IPS-18a (cell line): ENCODE results near the gene PDK4.
A peak's percentile ranks its signal among the peaks of the same experiment; 100 is the strongest.

ENCODE experiments used
- H3K27ac ChIP-seq: one replicate; pipeline ENCODE4 v1.5.1; 2013; ENCODE audit warnings: low read length
- H3K27me3 ChIP-seq: one replicate; pipeline ENCODE4 v1.6.1; 2013; ENCODE audit warnings: mild to moderate bottlenecking, low read length; ENCODE audit not compliant: control insufficient read depth, insufficient read depth
- H3K36me3 ChIP-seq: one replicate; pipeline ENCODE4 v1.6.1; 2013; ENCODE audit warnings: low read depth, low read length; ENCODE audit not compliant: control insufficient read depth
- H3K4me1 ChIP-seq: one replicate; pipeline ENCODE4 v1.6.1; 2013; ENCODE audit warnings: low read depth, low read length; ENCODE audit not compliant: control insufficient read depth
- H3K4me3 ChIP-seq: one replicate; pipeline ENCODE4 v1.5.1; 2013; ENCODE audit warnings: low read length
- H3K9ac ChIP-seq: one replicate; pipeline ENCODE4 v1.6.1; 2013; ENCODE audit warnings: mild to moderate bottlenecking, low read length, moderate library complexity
- H3K9me3 ChIP-seq: one replicate; pipeline ENCODE4 v1.6.1; 2013; ENCODE audit warnings: low read depth, low read length; ENCODE audit not compliant: control insufficient read depth

PDK4 gene

DNA sequence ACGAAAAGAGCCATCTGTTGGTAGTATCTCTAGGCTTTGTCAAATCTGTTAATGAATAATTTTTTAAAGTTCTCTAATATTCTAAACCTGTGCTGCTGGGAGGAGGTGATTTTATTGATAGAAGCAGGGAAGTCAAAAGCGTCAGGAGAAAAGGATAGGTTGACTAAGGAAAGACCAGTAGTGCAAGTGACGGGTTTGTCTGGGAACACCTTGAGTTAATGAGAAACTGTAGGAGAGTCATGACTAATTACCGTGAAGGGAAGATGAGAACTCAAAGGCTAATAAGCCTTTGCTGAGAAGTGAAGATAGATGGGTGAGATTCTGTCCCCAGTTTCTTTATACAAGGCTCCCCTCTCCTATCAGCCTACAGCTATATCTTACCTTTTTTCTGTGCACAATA lies 5.0 kb upstream of the PDK4 start:
- no peak overlapping the region for H3K9ac ChIP-seq
- H3K27me3 ChIP-seq: peaks cover 24% of the 10 kb centered on the region
- no peak overlapping the region for H3K4me3 ChIP-seq
- no peaks in the 10 kb centered on the region for H3K36me3 ChIP-seq
- no peaks in the 10 kb centered on the region for H3K4me1 ChIP-seq
- no peak overlapping the region for H3K27ac ChIP-seq
- H3K9me3 ChIP-seq: no peaks in the 10 kb centered on the region

DNA sequence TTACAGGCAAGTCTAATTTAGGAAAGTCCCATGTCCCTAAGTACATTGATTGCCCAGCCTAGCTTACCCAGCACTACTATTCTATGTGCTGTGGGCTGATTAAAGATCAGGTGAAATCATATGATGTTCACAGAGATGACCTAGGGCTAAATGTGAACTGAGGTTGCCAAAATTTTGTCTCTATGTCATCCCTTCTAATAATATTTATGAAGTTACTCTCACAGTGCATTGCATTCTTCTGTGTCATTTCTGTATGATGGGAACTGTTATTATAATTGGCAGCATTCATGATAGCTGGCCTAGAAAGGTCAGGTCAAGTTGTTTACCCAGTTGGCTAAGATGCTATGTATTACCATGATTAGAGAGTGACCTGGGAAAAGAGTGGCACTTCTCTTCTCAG lies 2.8 kb upstream of the PDK4 start:
- H3K27me3 ChIP-seq: peaks cover 47% of the 10 kb centered on the region
- H3K4me3 ChIP-seq: no peak overlapping the region
- no peaks in the 10 kb centered on the region for H3K4me1 ChIP-seq
- no peaks in the 10 kb centered on the region for H3K9me3 ChIP-seq
- no peak overlapping the region for H3K9ac ChIP-seq
- no peaks in the 10 kb centered on the region for H3K36me3 ChIP-seq
- no peak overlapping the region for H3K27ac ChIP-seq

DNA sequence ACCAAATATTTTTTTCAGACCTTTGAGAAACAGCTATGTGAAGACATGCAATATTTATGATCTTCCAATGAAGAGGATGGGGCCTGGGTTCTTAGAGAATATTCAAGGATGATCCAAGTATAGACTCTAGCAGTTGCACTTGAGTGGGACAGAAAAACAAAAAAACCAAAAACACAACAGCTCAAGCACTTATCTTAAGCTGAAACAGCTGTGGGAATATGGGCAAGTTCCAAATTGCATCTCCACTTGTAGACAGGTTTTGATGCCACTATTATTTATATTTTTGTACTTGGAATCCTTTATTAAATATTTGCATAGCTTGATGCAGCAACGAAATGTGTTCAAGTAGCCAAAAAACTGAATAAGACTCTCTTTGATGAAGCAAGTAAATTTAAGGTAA lies 2.2 kb upstream of the PDK4 start:
- H3K4me1 ChIP-seq: no peaks in the 10 kb centered on the region
- H3K9ac ChIP-seq: no peak overlapping the region
- no peak overlapping the region for H3K4me3 ChIP-seq
- H3K36me3 ChIP-seq: no peaks in the 10 kb centered on the region
- H3K9me3 ChIP-seq: no peaks in the 10 kb centered on the region
- peaks cover 49% of the 10 kb centered on the region for H3K27me3 ChIP-seq
- H3K27ac ChIP-seq: no peak overlapping the region

DNA sequence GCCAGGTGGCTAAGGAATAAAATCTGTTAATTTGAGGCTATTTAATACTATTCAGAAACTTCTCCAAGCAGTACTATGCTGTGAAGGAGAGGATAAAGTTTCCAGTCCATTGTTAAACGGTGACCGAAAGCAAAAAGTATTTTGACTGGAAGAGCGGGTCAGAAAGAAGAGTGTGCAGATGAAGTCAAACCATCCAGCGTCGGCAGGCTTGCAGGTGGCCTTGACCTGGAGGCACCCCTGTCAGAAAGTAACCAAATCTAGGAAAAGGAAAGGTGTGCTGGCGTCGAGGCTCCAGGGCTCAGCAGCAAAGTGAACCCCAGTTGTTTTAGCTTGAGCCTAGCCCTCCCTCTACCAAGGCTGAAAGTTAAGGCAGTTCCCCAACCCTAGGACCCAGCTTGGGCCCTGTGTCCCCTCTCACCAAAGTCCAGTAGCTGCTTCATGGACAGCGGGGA lies 544 bp downstream of the PDK4 start:
- Histone ChIP-seq H3K4me3 (peak overlapping the region; percentile 87), H3K27ac (no peak overlapping the region), H3K9me3 (no peaks in the 10 kb centered on the region), H3K36me3 (no peaks in the 10 kb centered on the region), H3K9ac (no peak overlapping the region), H3K27me3 (peaks cover 49% of the 10 kb centered on the region), H3K4me1 (no peaks in the 10 kb centered on the region)

DNA sequence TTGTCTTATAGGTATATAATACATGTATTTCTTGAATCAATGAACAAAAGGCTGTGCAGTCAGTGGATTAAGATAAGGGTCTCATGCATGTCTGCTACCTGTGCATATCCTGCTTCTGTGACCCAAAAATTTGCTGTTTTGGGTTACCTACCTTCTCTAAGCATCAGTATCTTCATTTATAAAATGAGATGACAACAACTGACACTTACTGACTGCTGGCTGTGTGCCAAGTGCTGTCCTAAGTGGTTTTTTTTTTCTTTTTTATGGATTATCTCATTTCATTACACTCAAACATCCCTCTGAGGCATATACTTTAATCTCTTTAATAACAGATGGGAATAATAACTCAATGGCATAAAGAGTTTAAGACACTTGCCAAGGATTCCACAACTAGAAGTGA lies 2.1 kb downstream of the PDK4 start:
- no peaks in the 10 kb centered on the region for H3K4me1 ChIP-seq
- H3K4me3 ChIP-seq: no peak overlapping the region
- no peak overlapping the region for H3K9ac ChIP-seq
- no peak overlapping the region for H3K27ac ChIP-seq
- H3K36me3 ChIP-seq: no peaks in the 10 kb centered on the region
- no peaks in the 10 kb centered on the region for H3K9me3 ChIP-seq
- H3K27me3 ChIP-seq: peaks cover 49% of the 10 kb centered on the region

DNA sequence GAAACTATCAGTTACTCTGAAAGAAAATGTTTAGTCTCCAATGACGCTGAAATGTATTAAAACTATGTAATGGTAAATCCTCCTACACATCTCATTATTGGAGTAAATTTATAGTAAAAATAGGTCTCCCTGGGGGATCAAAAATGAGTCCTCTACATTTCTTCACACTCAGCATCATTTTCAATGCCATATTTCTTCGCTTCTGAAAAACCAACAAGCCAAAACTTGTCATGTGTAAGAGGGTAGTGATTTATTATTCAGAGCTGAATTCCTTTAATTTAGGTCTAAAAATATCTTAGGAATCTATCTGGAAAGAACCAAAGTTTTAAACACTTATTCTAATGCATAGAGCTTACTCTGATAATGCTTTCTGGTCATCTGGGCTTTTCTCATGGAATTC lies 3.0 kb downstream of the PDK4 start:
- peaks cover 7% of the 10 kb centered on the region for H3K4me1 ChIP-seq
- peaks cover 45% of the 10 kb centered on the region for H3K27me3 ChIP-seq
- H3K9ac ChIP-seq: no peak overlapping the region
- H3K27ac ChIP-seq: no peak overlapping the region
- no peak overlapping the region for H3K4me3 ChIP-seq
- no peaks in the 10 kb centered on the region for H3K9me3 ChIP-seq
- no peaks in the 10 kb centered on the region for H3K36me3 ChIP-seq

DNA sequence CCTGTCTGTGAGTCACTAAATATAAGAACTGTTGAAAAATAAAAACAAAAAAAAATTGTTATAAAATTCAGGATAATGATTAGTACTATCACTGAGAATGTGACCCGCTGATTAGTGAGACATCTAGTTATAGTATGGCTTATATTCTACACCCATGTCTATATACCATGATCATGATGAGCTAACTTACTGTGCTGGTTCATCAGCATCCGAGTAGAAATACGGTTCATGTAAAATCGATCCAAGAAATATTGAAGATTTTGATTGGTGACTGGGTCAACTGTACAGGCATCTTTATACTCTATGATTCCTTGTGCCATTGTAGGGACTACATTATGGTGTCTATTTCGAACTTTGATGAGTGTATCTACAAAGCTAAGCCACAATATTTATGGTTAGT lies 3.7 kb downstream of the PDK4 start:
- peaks cover 7% of the 10 kb centered on the region for H3K4me1 ChIP-seq
- H3K4me3 ChIP-seq: no peak overlapping the region
- no peaks in the 10 kb centered on the region for H3K36me3 ChIP-seq
- H3K27ac ChIP-seq: no peak overlapping the region
- H3K9ac ChIP-seq: no peak overlapping the region
- H3K9me3 ChIP-seq: no peaks in the 10 kb centered on the region
- peaks cover 37% of the 10 kb centered on the region for H3K27me3 ChIP-seq

DNA sequence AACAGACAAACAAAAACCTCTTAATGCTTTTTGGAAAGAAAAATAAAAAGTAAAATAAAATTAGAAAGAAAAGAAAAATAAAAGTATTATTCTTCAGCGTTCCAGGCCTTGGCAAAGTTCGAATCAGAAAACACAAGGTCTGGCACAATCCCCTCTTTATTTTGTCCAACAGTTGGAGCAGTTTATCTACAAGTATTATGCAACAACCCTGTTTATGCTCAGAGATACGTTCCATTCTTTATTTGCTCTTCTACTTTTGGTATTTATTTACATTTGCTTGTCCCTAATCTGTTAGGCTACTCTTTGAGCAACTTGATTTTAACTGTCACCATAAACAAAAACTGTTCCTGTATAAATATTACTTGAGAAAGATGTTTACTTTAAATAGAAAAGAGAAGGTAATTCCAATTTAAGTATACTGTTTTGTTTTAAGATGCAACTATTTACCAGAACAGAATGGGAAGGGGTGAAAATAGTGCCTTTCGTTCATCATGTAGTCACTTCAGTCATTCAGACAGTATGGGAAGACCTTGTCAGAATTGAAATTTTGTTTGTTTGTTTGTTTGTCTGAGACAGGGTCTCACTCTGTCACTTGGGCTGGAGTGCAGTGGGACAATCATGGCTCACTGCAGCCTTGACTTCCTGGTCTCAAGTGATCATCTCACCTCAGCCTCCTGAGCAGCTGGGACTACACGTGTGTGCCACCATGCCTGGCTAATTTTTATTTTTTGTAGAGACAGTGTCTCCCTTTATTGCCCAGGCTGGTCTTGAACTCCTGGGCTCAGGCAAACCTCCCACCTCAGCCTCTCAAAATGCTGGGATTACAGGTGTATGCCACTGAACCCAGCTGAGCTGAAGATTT lies 5.7 kb downstream of the PDK4 start:
- H3K4me3 ChIP-seq: no peak overlapping the region
- no peak overlapping the region for H3K9ac ChIP-seq
- no peaks in the 10 kb centered on the region for H3K36me3 ChIP-seq
- H3K9me3 ChIP-seq: no peaks in the 10 kb centered on the region
- H3K4me1 ChIP-seq: peaks cover 7% of the 10 kb centered on the region
- peaks cover 18% of the 10 kb centered on the region for H3K27me3 ChIP-seq
- no peak overlapping the region for H3K27ac ChIP-seq

DNA sequence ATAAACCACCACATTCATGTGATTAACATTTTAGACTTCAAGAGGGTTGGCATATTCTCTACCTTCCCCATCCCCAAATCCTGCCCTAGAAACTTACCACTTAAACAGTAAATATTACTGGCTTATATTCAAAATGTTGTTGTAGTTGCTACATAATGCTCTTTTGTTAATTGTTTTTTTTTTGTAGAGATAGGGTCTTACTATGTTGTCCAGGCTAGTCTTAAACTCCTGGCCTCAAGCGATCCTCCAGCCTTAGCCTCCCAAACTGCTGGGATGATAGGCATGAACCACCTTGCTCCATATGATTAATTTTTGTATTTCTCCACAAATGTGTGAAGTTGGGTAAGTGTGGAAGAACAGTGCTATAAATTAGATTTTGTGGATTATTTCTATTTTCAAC lies 6.5 kb downstream of the PDK4 start:
- Histone ChIP-seq H3K9ac (no peak overlapping the region), H3K27me3 (peaks cover 9% of the 10 kb centered on the region), H3K27ac (no peak overlapping the region), H3K36me3 (no peaks in the 10 kb centered on the region), H3K4me3 (no peak overlapping the region), H3K4me1 (peaks cover 7% of the 10 kb centered on the region), H3K9me3 (no peaks in the 10 kb centered on the region)

DNA sequence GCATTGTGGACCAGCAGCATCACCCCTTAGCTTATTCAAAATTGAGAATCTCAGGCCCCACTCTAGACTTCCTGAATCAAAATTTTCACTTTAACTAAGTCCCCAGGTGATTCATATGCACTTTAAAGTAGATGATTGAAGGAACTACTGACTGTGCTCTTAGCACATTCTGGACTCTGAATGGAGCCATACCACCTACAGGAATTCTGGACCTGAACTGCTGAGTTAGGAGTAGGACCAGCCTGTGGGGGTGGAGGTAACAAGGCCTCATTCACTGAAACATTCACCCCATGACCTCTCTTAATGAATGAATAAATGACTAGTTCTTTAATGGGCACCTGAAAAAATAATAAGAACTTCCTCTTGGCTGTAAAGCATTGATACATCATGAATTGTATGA lies 7.3 kb downstream of the PDK4 start:
- H3K4me1 ChIP-seq: peaks cover 7% of the 10 kb centered on the region
- H3K9me3 ChIP-seq: no peaks in the 10 kb centered on the region
- no peaks in the 10 kb centered on the region for H3K36me3 ChIP-seq
- no peak overlapping the region for H3K27ac ChIP-seq
- no peak overlapping the region for H3K4me3 ChIP-seq
- no peak overlapping the region for H3K9ac ChIP-seq
- H3K27me3 ChIP-seq: peaks cover 2% of the 10 kb centered on the region

DNA sequence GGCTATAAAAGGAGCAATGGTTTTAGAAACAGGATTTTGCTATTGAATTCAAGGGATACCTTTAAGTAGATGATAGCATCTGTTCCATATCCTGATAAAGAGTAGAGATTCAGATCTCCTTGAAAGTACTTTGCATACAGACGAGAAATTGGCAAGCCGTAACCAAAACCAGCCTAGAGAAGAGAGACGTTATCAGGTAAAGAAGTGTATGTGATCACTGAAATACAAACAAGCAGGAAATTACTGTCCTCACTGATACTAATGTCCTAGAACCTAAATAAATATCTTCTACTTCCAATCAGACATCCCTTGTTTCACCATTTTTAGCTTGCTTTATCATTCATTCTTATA lies 9.4 kb downstream of the PDK4 start:
- H3K9ac ChIP-seq: no peak overlapping the region
- no peaks in the 10 kb centered on the region for H3K9me3 ChIP-seq
- H3K27ac ChIP-seq: no peak overlapping the region
- H3K36me3 ChIP-seq: no peaks in the 10 kb centered on the region
- H3K27me3 ChIP-seq: no peaks in the 10 kb centered on the region
- H3K4me3 ChIP-seq: no peak overlapping the region
- H3K4me1 ChIP-seq: peaks cover 7% of the 10 kb centered on the region

DNA sequence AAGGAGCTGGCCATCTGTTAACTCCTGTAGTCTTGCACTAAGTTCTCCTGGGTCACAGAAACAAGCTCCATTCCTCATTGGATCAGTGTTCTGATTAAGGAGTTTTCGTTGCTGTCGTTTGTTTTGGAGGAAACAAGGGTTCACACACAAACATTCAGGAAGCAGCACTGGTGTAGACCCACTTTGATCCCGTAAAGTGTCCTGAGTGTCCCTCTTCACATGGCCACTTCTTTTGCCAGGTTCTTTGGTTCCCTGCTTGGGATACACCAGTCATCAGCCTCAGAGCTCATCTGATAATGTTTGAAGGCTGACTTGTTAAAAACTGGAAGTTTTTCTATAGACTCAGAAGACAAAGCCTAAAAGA lies 10.9 kb downstream of the PDK4 start:
- Histone ChIP-seq H3K27ac (no peak overlapping the region), H3K27me3 (no peaks in the 10 kb centered on the region), H3K4me3 (no peak overlapping the region), H3K9ac (no peak overlapping the region), H3K4me1 (peaks cover 7% of the 10 kb centered on the region), H3K9me3 (no peaks in the 10 kb centered on the region), H3K36me3 (no peaks in the 10 kb centered on the region)
